T-cell (primary cell): Measurements from ENCODE around the gene NEU1. TPM values are rescaled to one million over a fixed set of nuclear protein-coding genes. Genes with fewer than 3 reads are reported as not detected.

Experiments used
- ATAC-seq, 4 experiments: fragments of 200-7000 bp in 3 of 4; fragments of 150-1000 bp in 1 of 4; cut with Tn5 transposase; replicated peaks in 1 of 4; 1 replicate in 3 of 4; 2 replicates in 1 of 4; pipeline ENCODE4 v1.10.0; 2021; ENCODE audit warnings: moderate library complexity in 3 of 4, mild to moderate bottlenecking in 2 of 4, moderate number of reproducible peaks in 1 of 4
- CTCF ChIA-PET, 2 donors: fragments of 300-600 bp; sonication (Branson Sonifier 250); formaldehyde crosslinking; loops; one replicate each; lab custom pipeline; 2022; ENCODE audit warnings: antibody characterized with exemption in 2 of 2; lab: Charles Lee
- POLR2A ChIA-PET, 2 donors: fragments of 300-600 bp; sonication (Branson Sonifier 250); formaldehyde crosslinking; loops; one replicate each; lab custom pipeline; 2022; ENCODE audit warnings: antibody characterized with exemption in 2 of 2; lab: Charles Lee
- DNase-seq, 35 experiments: peaks; one replicate each; pipeline versions ENCODE4 v3.0.0 to v3.0.0-alpha.2; 2013 to 2023
- H3K27ac ChIP-seq: one replicate; pipeline ENCODE4 v1.5.1; 2013; ENCODE audit warnings: low read length
- H3K27me3 ChIP-seq, 2 experiments: replicated peaks in 1 of 2; 1 replicate in 1 of 2; 2 replicates in 1 of 2; pipeline versions ENCODE4 v1.6.1 to v1.7.0; 2013; ENCODE audit warnings: low read length in 1 of 2, mixed read lengths in 1 of 2; ENCODE audit not compliant: control insufficient read depth in 2 of 2, insufficient read depth in 2 of 2; ENCODE audit errors: extremely low read depth in 1 of 2
- H3K36me3 ChIP-seq, 2 donors: 1 replicate in 1 of 2; 2 replicates in 1 of 2; pipeline versions ENCODE4 v1.6.1 to v1.7.0; 2013; ENCODE audit warnings: low read length in 1 of 2; ENCODE audit not compliant: control insufficient read depth in 2 of 2, insufficient read depth in 1 of 2; ENCODE audit errors: extremely low read depth in 1 of 2
- H3K4me1 ChIP-seq, 2 experiments: 1 replicate in 1 of 2; 2 replicates in 1 of 2; pipeline versions ENCODE4 v1.6.1 to v1.7.0; 2013; ENCODE audit warnings: low read length in 2 of 2, mixed read lengths in 1 of 2; ENCODE audit not compliant: insufficient read depth in 2 of 2, control insufficient read depth in 1 of 2; ENCODE audit errors: extremely low read depth in 1 of 2
- H3K4me3 ChIP-seq, 2 donors: 1 replicate in 1 of 2; 2 replicates in 1 of 2; pipeline versions ENCODE4 v1.5.1 to v1.7.0; 2013; ENCODE audit warnings: mild to moderate bottlenecking in 2 of 2, low read length in 1 of 2, moderate library complexity in 1 of 2; ENCODE audit not compliant: control insufficient read depth in 1 of 2; ENCODE audit errors: extremely low read depth in 1 of 2
- H3K9me3 ChIP-seq: 2 replicates; pipeline ENCODE4 v1.7.0; 2013
- H3K27ac Mint-ChIP-seq, 2 donors: one replicate each; pipeline ENCODE4 v1.8.0; 2020 to 2021; ENCODE audit warnings: mild to moderate bottlenecking in 2 of 2, mixed read lengths in 2 of 2
- H3K27me3 Mint-ChIP-seq, 2 donors: one replicate each; pipeline ENCODE4 v1.8.0; 2021 to 2022; ENCODE audit warnings: mixed read lengths in 2 of 2
- H3K36me3 Mint-ChIP-seq: one replicate; pipeline ENCODE4 v1.8.0; 2021; ENCODE audit warnings: mixed read lengths
- H3K4me1 Mint-ChIP-seq, 3 donors: one replicate each; pipeline ENCODE4 v1.8.0; 2020 to 2022; ENCODE audit warnings: mixed read lengths in 3 of 3, mild to moderate bottlenecking in 1 of 3
- H3K4me3 Mint-ChIP-seq, 3 donors: one replicate each; pipeline ENCODE4 v1.8.0; 2020 to 2022; ENCODE audit warnings: mild to moderate bottlenecking in 3 of 3, mixed read lengths in 3 of 3, moderate library complexity in 3 of 3
- H3K9me3 Mint-ChIP-seq, 3 donors: one replicate each; pipeline ENCODE4 v1.8.0; 2020 to 2022; ENCODE audit warnings: mixed read lengths in 3 of 3
- WGBS: methylation state at CpG from one replicate; pipeline ENCODE4 v1.1.5; 2013; ENCODE audit warnings: missing lambda C conversion rate; ENCODE audit not compliant: insufficient coverage; 5-methylcytosine and 5-hydroxymethylcytosine counted together
- total RNA-seq, 35 experiments: library from RNA in 6 of 35; stranded (reverse) in 6 of 35; fragments of 120-200 nt in 1 of 35; gene quantifications; one replicate each; pipeline versions ENCODE4 v1.2.1 to v1.2.4 and lab custom pipeline; 2013 to 2026

The NEU1 gene
- total RNA-seq, 5 donors from 2014 or later (not counting 1 experiment from before 2014, with no cell fraction given), result 15.9 to 29.2 (median 19.9) TPM

DNA sequence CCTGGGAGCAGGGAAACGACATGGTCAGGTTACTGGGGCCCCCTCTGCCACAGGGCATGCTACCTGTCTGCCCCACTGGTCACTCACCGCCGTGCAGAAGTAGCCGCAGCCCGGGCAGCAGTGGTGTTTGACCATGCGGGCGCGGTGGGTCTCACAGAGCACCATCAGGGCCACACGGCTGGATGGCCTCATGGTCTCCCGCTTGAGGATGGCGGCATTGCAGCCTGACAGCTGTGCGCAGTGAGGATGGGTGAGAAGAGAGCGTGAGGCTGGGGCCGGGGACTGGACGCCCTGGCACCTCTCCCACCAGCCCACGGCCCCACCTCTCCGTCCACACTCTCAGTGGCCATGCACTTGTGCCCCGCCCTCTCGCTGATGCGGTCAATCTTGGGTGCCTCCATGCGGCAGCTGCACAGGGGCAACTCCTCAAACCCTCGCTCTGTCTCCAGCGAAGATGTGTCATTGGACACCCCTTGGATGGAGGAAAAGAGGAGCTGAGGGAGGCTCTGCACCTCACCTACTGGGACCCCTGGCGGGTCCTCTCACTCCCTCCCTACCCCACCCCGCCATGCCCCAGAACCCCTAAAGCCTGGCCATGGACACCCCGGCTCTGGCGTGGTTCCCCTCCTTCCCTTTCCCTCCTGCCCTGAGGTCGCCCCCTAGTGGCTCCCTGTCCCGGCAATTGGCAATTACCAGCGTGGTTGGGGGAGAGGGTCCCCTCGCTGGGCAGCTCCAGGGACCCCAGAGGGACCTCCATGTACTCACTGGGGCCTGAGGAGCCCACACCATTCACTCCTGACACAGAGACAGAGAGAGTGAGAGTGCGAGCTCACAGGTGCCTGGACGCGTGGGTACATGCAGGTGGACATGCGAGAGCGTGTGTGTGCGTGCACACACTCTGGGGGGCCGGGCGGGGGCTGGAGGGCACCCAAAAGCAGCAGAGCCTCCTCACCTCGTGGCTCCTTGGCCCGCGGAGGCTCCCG is 25.9 kb upstream of the NEU1 start:
- Mint-ChIP-seq H3K4me3 (no peak overlapping the region), H3K36me3 (peaks cover 50% of the 10 kb centered on the region), H3K4me1 (no peaks in the 10 kb centered on the region), H3K27me3 (no peaks in the 10 kb centered on the region), H3K27ac (no peak overlapping the region), H3K9me3 (no peaks in the 10 kb centered on the region)
- Histone ChIP-seq H3K9me3 (no peaks in the 10 kb centered on the region), H3K27ac (no peak overlapping the region), H3K27me3 (no peaks in the 10 kb centered on the region), H3K36me3 (peaks cover 25 to 79% of the 10 kb centered on the region in 2 donors), H3K4me1 (no peaks in the 10 kb centered on the region), H3K4me3 (no peak overlapping the region)
- ChIA-PET CTCF (interaction anchor here (0.6 to 1.1 kb wide), 5 partner anchors 9 to 97 kb away, joined by 3 to 7 read pairs (median 3); partner anchors contain the start of genes DXO (in 1 of the 2), EHMT2 (in 1 of the 2) and ZBTB12 (in 1 of the 2)), POLR2A (no interaction called here)
- peak in 3 of 4 experiments; percentile 41 to 57 (median 55) for ATAC-seq
- 78% methylated on average over 16 of the region's 43 CpGs for WGBS
- peak in 30 of 35 experiments; percentile 10 to 68 (median 44) for DNase-seq

DNA sequence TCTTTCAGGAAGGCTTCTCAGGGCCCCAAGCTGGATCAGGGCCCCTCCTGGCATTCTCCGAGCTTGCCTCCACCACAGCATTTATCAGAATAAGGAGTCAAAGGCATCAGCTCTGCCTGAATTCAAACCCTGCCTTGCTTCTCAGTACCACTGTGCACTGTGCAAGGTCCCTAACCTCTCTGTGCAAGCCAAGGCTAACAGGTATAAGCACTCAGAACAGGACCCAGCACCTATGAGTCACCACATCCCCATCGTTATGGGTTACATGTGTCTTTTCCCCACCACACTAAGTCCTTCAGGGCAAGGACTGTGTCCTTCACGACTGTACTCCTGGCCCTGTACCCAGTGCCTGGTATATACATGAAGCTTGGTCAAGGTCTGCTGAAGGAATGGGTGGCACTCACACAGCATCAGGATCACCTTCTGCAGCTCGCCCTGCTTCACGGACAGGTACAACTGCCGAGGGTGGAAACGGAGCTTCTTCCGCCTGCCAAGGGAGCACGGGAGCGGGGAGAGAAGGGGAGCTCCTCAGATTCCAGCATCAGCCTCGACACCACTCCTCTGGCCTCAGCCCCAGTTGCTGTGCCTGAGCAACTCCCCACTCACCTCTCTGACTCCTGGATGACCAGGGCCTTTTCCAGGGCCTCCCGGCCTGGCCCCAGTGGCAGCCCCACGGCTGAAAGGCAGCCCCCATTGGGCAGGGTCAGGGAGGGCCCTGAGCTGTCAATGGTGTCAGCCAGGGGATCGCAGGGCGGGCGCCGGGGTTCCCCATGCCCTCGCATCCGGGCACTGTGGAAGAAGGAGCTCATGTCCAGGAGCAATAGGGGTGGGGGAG is 24.8 kb upstream of the NEU1 start:
- 97% methylated on average over 11 of the region's 19 CpGs for WGBS
- Histone ChIP-seq H3K9me3 (no peaks in the 10 kb centered on the region), H3K27me3 (no peaks in the 10 kb centered on the region), H3K4me1 (no peaks in the 10 kb centered on the region), H3K27ac (no peak overlapping the region), H3K36me3 (peaks cover 31 to 79% of the 10 kb centered on the region in 2 donors), H3K4me3 (no peak overlapping the region)
- Mint-ChIP-seq H3K9me3 (no peaks in the 10 kb centered on the region), H3K36me3 (peaks cover 52% of the 10 kb centered on the region), H3K27ac (no peak overlapping the region), H3K4me3 (no peak overlapping the region), H3K27me3 (no peaks in the 10 kb centered on the region), H3K4me1 (no peaks in the 10 kb centered on the region)
- DNase-seq (no peak), ATAC-seq (no peak)
- POLR2A ChIA-PET, result no interaction called here
- CTCF ChIA-PET, result interaction anchor here in 1 of 2 donors (1.1 kb wide), 1 partner anchor 10 kb away, joined by 6 read pairs; the partner anchor contains the start of gene EHMT2

DNA sequence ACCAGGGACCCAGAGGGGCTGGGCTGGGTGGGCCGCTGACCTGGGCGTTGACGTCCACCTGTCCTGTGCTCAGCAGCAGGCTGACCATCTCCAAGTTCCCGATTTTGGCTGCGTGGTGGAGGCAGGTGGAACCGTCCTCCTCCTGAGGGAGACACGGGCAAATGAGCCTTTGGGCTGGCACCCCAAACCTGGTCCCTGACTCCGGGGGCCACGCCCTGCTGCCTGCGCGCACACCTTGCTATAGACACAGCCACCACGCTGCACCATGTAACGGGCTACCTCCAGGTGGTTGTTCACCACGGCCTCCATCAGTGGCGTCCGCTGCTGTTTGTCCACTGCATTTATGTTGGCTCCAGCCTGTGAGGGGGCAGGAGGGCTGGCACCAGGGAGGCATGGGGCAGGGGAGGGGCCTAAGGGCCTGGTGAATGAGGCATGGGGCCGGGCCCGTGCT is 23.9 kb upstream of the NEU1 start:
- WGBS, result 97% methylated on average over 18 of the region's 18 CpGs
- ATAC-seq (no peak), DNase-seq (no peak)
- no peak overlapping the region for H3K27ac ChIP-seq
- POLR2A ChIA-PET, result no interaction called here
- H3K27ac Mint-ChIP-seq, result no peak overlapping the region
- peaks cover 30 to 80% of the 10 kb centered on the region in 2 donors for H3K36me3 ChIP-seq
- peaks cover 51% of the 10 kb centered on the region for H3K36me3 Mint-ChIP-seq
- H3K4me3 ChIP-seq, result no peak overlapping the region
- H3K4me1 ChIP-seq, result no peaks in the 10 kb centered on the region
- no peaks in the 10 kb centered on the region for H3K27me3 ChIP-seq
- H3K4me3 Mint-ChIP-seq, result no peak overlapping the region
- H3K27me3 Mint-ChIP-seq, result no peaks in the 10 kb centered on the region
- peaks cover 0 to under 1% (median 0%) of the 10 kb centered on the region in 3 donors for H3K4me1 Mint-ChIP-seq
- H3K9me3 ChIP-seq, result no peaks in the 10 kb centered on the region
- no peaks in the 10 kb centered on the region for H3K9me3 Mint-ChIP-seq
- CTCF ChIA-PET, result no interaction called here

DNA sequence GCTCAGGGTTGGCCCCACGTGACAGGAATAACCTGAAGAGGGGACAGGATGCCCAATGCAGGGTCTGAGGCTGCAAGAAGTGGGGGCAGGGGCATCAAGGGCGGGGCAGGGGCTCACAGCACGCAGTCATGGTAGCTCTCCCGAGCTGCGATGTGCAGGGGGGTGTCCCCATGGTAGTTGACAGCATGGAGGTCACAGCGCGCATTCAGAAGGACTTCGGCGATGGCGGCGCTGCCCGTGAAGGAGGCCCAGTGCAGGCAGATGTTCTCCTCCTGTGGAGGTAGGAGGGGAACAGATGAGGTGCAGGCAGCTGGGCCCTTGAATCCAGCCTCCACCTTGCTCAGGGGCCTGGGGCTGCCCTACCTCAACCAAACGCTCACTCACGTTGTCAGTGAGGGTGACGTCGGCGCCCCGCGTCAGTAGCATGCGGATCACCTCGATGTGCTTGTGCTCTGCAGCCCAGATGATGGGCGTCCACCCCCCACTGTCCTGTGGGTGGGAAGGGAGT is 22.0 kb upstream of the NEU1 start:
- ATAC-seq (no peak), DNase-seq (no peak)
- Mint-ChIP-seq H3K4me1 (peaks cover 0 to 5% (median 0%) of the 10 kb centered on the region in 3 donors), H3K36me3 (peaks cover 52% of the 10 kb centered on the region), H3K4me3 (no peak overlapping the region), H3K27ac (no peak overlapping the region), H3K9me3 (no peaks in the 10 kb centered on the region), H3K27me3 (no peaks in the 10 kb centered on the region)
- POLR2A ChIA-PET, result no interaction called here
- CTCF ChIA-PET, result no interaction called here
- H3K4me3 ChIP-seq, result no peak overlapping the region
- H3K27ac ChIP-seq, result no peak overlapping the region
- peaks cover 37 to 92% of the 10 kb centered on the region in 2 donors for H3K36me3 ChIP-seq
- 97% methylated on average over 12 of the region's 22 CpGs for WGBS
- H3K9me3 ChIP-seq, result no peaks in the 10 kb centered on the region
- H3K27me3 ChIP-seq, result no peaks in the 10 kb centered on the region
- H3K4me1 ChIP-seq, result no peaks in the 10 kb centered on the region

DNA sequence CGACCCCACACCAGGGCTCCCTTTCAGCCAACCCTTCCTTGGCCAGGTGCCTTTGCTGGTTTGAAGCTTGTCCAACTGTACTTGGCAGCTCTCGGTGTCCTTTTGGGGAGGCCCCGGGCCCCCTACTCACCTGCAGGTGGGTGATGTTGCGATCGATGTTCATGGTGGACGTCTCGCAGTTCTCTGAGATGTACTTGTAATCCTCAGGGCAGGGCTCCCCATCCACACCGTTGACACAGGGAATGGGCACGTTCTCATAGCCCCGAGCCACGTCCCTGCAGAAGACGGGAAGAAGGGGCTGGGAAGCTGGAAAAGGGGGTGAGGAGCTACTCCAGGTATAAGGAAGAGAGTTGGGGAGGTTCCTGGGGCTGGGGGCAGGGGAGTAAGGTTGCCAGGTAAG is 21.1 kb upstream of the NEU1 start:
- Mint-ChIP-seq H3K36me3 (peaks cover 51% of the 10 kb centered on the region), H3K27ac (no peak overlapping the region), H3K4me1 (peaks cover 0 to 5% (median 0%) of the 10 kb centered on the region in 3 donors), H3K4me3 (no peak overlapping the region), H3K27me3 (no peaks in the 10 kb centered on the region), H3K9me3 (no peaks in the 10 kb centered on the region)
- 93% methylated on average over 10 of the region's 12 CpGs for WGBS
- no peak for DNase-seq
- Histone ChIP-seq H3K36me3 (peaks cover 37 to 84% of the 10 kb centered on the region in 2 donors), H3K4me1 (no peaks in the 10 kb centered on the region), H3K9me3 (no peaks in the 10 kb centered on the region), H3K4me3 (no peak overlapping the region), H3K27ac (no peak overlapping the region), H3K27me3 (no peaks in the 10 kb centered on the region)
- no peak for ATAC-seq
- POLR2A ChIA-PET, result interaction anchor here in 1 of 2 donors (0.7 kb wide), 1 partner anchor 19 kb away, joined by 3 read pairs; no protein-coding TSS in a partner anchor
- CTCF ChIA-PET, result no interaction called here

DNA sequence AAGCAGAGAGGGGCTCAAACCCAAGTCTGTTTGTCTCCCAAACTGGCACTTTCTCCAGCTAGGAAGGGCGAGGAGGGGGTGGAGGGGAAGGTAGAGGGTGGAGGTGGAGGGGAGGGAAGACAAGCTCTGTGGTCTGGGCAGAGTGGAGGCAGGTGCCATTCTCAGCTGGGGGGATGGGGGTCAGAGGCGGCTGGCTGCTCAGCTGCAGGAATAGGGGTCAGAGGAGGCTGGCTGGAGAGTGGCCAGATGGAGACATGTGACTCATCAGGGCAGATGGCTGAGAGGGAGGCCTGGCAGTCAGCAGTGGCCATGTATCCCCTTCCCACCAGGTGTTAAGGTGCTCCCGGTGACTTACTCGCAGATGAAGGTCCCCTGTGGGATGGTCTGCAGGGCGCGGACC is 19.7 kb upstream of the NEU1 start:
- no peak for ATAC-seq
- Histone ChIP-seq H3K27me3 (peaks cover 0 to 3% of the 10 kb centered on the region in 2 experiments), H3K27ac (no peak overlapping the region), H3K4me1 (no peaks in the 10 kb centered on the region), H3K36me3 (peaks cover 28 to 71% of the 10 kb centered on the region in 2 donors), H3K9me3 (no peaks in the 10 kb centered on the region), H3K4me3 (no peak overlapping the region)
- ChIA-PET CTCF (no interaction called here), POLR2A (no interaction called here)
- WGBS, result 94% methylated on average over 4 of the region's 6 CpGs
- H3K9me3 Mint-ChIP-seq, result no peaks in the 10 kb centered on the region
- peaks cover 0 to 5% (median 0%) of the 10 kb centered on the region in 3 donors for H3K4me1 Mint-ChIP-seq
- peaks cover 49% of the 10 kb centered on the region for H3K36me3 Mint-ChIP-seq
- no peaks in the 10 kb centered on the region for H3K27me3 Mint-ChIP-seq
- H3K27ac Mint-ChIP-seq, result no peak overlapping the region
- no peak overlapping the region for H3K4me3 Mint-ChIP-seq
- DNase-seq, result no peak
